HG02943 (cell line): ENCODE data around the gene MBOAT1.
A peak's percentile ranks its signal among the peaks of the same experiment; 100 is the strongest.

Experiments used
- ATAC-seq: cut with Tn5 transposase; IDR thresholded peaks from one replicate; pipeline ENCODE4 v1.9.1; 2021; ENCODE audit warnings: mild to moderate bottlenecking, low read depth, moderate library complexity; ENCODE audit not compliant: unreplicated experiment

MBOAT1 gene

DNA sequence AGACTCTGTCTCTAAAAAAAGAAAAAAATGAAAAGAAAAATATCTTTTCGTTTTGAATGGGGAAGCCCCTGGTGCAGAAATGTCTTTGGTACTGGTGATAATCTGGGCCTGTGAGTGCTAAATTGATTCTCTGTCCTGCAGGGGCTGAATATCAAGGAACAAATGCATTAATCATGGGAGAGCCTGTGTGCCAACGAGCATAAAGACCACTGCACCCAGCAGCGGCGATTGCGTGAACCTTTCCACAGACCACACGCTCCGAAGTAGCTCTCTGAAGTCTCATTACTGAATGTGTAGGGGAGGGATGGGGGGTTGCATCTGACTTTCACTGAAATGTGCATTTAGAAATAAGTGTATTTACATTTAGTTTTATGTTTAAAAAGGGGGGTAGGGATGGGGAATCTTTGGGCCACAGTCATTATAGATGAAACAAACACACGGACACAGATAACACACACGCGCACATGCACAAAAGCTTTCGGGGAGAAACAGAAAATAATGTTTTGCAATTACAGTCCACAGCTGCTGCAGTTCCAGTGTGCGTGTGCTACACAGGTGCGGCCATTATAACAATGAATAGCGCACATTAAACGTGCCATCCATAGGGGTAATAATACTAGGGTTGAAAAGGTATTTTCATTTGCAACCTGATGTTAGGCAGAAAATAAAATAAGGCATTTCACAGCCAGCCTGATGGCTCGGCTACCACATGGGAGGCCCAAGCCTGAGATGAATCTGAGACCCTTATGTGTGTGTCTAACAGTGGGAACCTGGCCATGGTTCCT is 154.0 kb downstream of the MBOAT1 start:
- ATAC-seq, result no peak

DNA sequence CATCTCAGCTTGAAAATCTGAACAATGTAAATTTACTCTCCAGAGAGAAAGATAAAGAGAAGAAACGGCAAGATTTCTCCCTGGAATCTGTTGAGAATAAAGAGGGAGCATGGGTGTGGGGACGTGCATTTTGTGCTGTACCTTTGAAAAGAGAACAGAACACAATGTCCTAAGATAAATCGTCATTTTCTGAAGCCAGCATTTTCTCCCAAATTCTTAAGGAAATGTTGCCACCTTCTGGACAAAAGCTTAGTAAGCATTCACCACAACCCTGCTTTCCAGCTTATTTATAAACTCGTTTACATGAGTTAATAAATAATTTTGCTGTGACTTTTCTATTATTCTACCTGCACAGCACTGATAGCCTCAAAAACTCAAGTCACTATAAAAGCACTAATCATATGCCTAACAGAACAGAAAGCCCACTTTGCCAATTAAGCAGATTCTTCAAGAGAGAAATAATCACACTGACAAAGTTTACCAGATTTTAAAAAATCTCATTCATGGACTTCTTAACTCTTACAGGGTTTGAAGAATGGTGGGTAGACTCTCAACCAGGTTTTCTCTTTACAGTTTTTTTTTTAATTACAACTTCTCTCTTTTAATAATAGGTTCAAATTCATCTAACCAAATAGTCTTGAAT is 155.8 kb downstream of the MBOAT1 start:
- peak; percentile 72 for ATAC-seq

DNA sequence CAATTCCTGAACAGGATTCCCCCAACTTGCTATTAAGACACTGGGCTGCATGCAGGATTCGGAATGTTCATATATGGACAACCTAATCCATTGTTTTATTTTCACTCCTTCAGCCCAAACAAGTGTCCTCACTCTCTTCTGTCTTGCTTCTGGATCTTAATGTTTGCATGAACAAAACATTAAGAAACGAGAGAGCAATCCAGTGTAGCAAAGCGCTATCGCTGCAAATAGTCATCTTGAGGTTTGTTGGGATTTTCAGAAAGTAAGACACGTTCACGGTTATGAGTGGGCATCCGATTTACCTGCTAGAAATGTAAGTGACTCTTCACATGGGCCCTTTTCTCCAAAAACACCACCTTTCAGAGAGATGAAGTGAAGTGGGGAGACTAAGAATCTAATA is 156.4 kb downstream of the MBOAT1 start:
- no peak for ATAC-seq
